GM23338 (cell line): ENCODE results near the gene ASTN1. TPM values are rescaled to one million over a fixed set of nuclear protein-coding genes. Genes with fewer than 3 reads are reported as not detected.

Experiments
- ATAC-seq: fragments of 200-7000 bp; cut with Tn5 transposase; 3 replicates; pipeline ENCODE4 v1.9.1; 2020
- DNase-seq: peaks from one replicate; pipeline ENCODE4 v3.0.0-alpha.2; 2015; ENCODE audit warnings: low spot score
- H2AFZ ChIP-seq: fragments of 200-600 bp; sonication (generic); 2 replicates; pipeline ENCODE4 v1.8.0; 2016; ENCODE audit warnings: antibody characterized with exemption, mild to moderate bottlenecking, moderate library complexity
- H3F3A ChIP-seq: fragments of 200-600 bp; sonication (generic); replicated peaks from 2 replicates; pipeline ENCODE4 v1.8.0; 2017; ENCODE audit warnings: antibody characterized with exemption, mixed run types, low read depth
- H3K27ac ChIP-seq: fragments of 200-600 bp; sonication (generic); 2 replicates; pipeline ENCODE4 v1.6.1; 2016; ENCODE audit warnings: low read depth
- H3K27me3 ChIP-seq: fragments of 200-600 bp; sonication (generic); 2 replicates; pipeline ENCODE4 v1.8.0; 2016; ENCODE audit warnings: mild to moderate bottlenecking, mixed run types, moderate library complexity; ENCODE audit not compliant: insufficient read depth
- H3K36me3 ChIP-seq: fragments of 200-600 bp; sonication (generic); 2 replicates; pipeline ENCODE4 v1.8.0; 2016; ENCODE audit warnings: mild to moderate bottlenecking; ENCODE audit not compliant: insufficient read depth
- H3K4me1 ChIP-seq: fragments of 200-600 bp; sonication (generic); 2 replicates; pipeline ENCODE4 v1.8.0; 2016; ENCODE audit warnings: mild to moderate bottlenecking, moderate library complexity; ENCODE audit not compliant: insufficient read depth
- H3K4me2 ChIP-seq: fragments of 200-600 bp; sonication (generic); 2 replicates; pipeline ENCODE4 v1.7.1; 2017; ENCODE audit warnings: mixed run types
- H3K4me3 ChIP-seq: fragments of 200-600 bp; sonication (generic); 2 replicates; pipeline ENCODE4 v1.6.1; 2016; ENCODE audit warnings: mixed run types
- H3K79me2 ChIP-seq: fragments of 200-600 bp; sonication (generic); replicated peaks from 2 replicates; pipeline ENCODE4 v1.8.0; 2017; ENCODE audit warnings: mild to moderate bottlenecking; ENCODE audit not compliant: insufficient read depth
- H3K9me2 ChIP-seq: fragments of 200-600 bp; sonication (generic); 2 replicates; pipeline ENCODE4 v1.8.0; 2017; ENCODE audit not compliant: insufficient read depth
- H4K20me1 ChIP-seq: fragments of 200-600 bp; sonication (generic); replicated peaks from 2 replicates; pipeline ENCODE4 v1.8.0; 2017; ENCODE audit warnings: mild to moderate bottlenecking; ENCODE audit not compliant: insufficient read depth
- H3K27ac Mint-ChIP-seq: 2 replicates; pipeline ENCODE4 v1.8.0; 2020; ENCODE audit warnings: inconsistent platforms, mild to moderate bottlenecking, moderate library complexity, mixed read lengths
- H3K27me3 Mint-ChIP-seq: 3 replicates; pipeline ENCODE4 v1.8.0; 2022; ENCODE audit warnings: low read depth, mild to moderate bottlenecking, moderate library complexity, mixed read lengths, inconsistent platforms; ENCODE audit not compliant: insufficient read depth, poor library complexity
- H3K36me3 Mint-ChIP-seq: 3 replicates; pipeline ENCODE4 v1.8.0; 2021; ENCODE audit warnings: low read depth, mild to moderate bottlenecking, inconsistent platforms, moderate library complexity, mixed read lengths
- H3K4me1 Mint-ChIP-seq: 3 replicates; pipeline ENCODE4 v1.8.0; 2020; ENCODE audit warnings: mild to moderate bottlenecking, inconsistent platforms, mixed read lengths
- H3K4me3 Mint-ChIP-seq: 3 replicates; pipeline ENCODE4 v1.8.0; 2021; ENCODE audit warnings: moderate library complexity, mild to moderate bottlenecking, inconsistent platforms, mixed read lengths
- H3K9me3 Mint-ChIP-seq: 3 replicates; pipeline ENCODE4 v1.8.0; 2020; ENCODE audit warnings: moderate library complexity, mild to moderate bottlenecking, inconsistent platforms, mixed read lengths
- CREB1 ChIP-seq: fragments of 250-450 bp; sonication (Bioruptor Pico); IDR thresholded peaks from 2 replicates; pipeline ENCODE4 v1.5.0; 2020; ENCODE audit warnings: low read depth, mild to moderate bottlenecking, moderate library complexity
- EZH2 ChIP-seq: fragments of 200-600 bp; sonication (generic); IDR thresholded peaks from one replicate; pipeline ENCODE4 v1.8.0; 2017; ENCODE audit warnings: antibody characterized with exemption, mild to moderate bottlenecking, low read depth; ENCODE audit not compliant: unreplicated experiment
- EZH2phosphoT487 ChIP-seq: fragments of 200-600 bp; sonication (generic); IDR thresholded peaks from one replicate; pipeline ENCODE4 v1.8.1; 2018; ENCODE audit warnings: antibody characterized with exemption; ENCODE audit not compliant: unreplicated experiment
- JUNB ChIP-seq: IDR thresholded peaks from one replicate; pipeline ENCODE4 v1.6.1; 2016; ENCODE audit warnings: antibody characterized with exemption; ENCODE audit not compliant: unreplicated experiment
- NANOG ChIP-seq: IDR thresholded peaks from 2 replicates; pipeline ENCODE4 v1.6.1; 2016; ENCODE audit warnings: antibody characterized with exemption, borderline replicate concordance
- POLR2AphosphoS5 ChIP-seq: IDR thresholded peaks from 2 replicates; pipeline ENCODE4 v1.6.1; 2016; ENCODE audit warnings: antibody characterized with exemption, low read depth
- STAT1 ChIP-seq: IDR thresholded peaks from one replicate; pipeline ENCODE4 v1.6.1; 2016; ENCODE audit warnings: antibody characterized with exemption; ENCODE audit not compliant: unreplicated experiment
- ZNF114 ChIP-seq: fragments of 250-450 bp; sonication (Bioruptor Pico); IDR thresholded peaks from 2 replicates; pipeline ENCODE4 v1.5.0; 2020; ENCODE audit warnings: mild to moderate bottlenecking, moderate library complexity
- ZNF331 ChIP-seq: fragments of 250-450 bp; sonication (Bioruptor Pico); IDR thresholded peaks from 2 replicates; pipeline ENCODE4 v1.5.0; 2020; ENCODE audit warnings: low read depth, mild to moderate bottlenecking, moderate library complexity
- polyA plus RNA-seq: library from polyadenylated mRNA; unstranded; fragments of >200 nt; fragmentation: Nextera tagmentation; extraction: Ambion mirVana; gene quantifications from 2 replicates; pipeline ENCODE4 v1.2.1, GENCODE V29; 2016
- total RNA-seq: library from RNA; depleted of rRNA; stranded (reverse); fragments of >200 nt; shearing (Covaris generic); gene quantifications from 2 replicates; pipeline ENCODE4 v1.2.3, GENCODE V29; 2014
- TF ChIP-seq, protein P1 (sequence below), 2 experiments: fragments of 200-600 bp in 1 of 2; sonication (generic) in 1 of 2; conservative IDR thresholded peaks; 2 replicates each; pipeline versions ENCODE4 v1.5.1 to v1.6.1; 2016 to 2017; ENCODE audit warnings: antibody characterized with exemption in 2 of 2, low read depth in 2 of 2, mild to moderate bottlenecking in 2 of 2, moderate library complexity in 1 of 2
- TF ChIP-seq, protein P2 (sequence below): IDR thresholded peaks from one replicate; pipeline ENCODE4 v1.6.1; 2018; ENCODE audit warnings: antibody characterized with exemption; ENCODE audit not compliant: unreplicated experiment
- TF ChIP-seq, protein P3 (sequence below): fragments of 250-450 bp; sonication (Bioruptor Pico); IDR thresholded peaks from 2 replicates; pipeline ENCODE4 v1.5.0; 2020; ENCODE audit warnings: mild to moderate bottlenecking, moderate library complexity
- TF ChIP-seq, protein P4 (sequence below): IDR thresholded peaks from 2 replicates; pipeline ENCODE4 v1.6.1; 2016; ENCODE audit warnings: antibody characterized with exemption

ASTN1 gene
- total and polyA plus RNA-seq, 2 experiments from 2014 or later: 2.0 to 5.2 TPM

DNA sequence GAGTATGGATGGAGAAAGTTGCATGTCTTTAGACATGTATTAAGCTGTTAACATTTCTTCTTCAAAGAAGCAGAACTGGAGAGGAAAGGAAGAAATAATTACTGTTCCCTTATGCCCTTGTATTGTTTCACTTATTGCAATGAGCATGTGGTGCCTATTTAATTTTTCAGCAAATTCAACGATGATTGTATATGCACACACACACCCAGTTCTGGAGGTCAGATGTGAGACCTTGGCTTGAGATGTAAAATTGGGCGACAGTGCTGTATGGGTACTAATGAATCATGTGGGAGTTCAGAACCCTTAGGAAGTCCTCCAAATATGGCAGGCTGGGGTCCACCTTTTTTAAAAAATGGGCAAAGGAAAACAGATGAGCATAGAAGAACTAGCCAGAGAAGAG is 33.7 kb upstream of the ASTN1 start:
- H3K4me3 ChIP-seq: no peak overlapping the region
- H3K36me3 Mint-ChIP-seq: no peaks in the 10 kb centered on the region
- H3K9me3 Mint-ChIP-seq: no peaks in the 10 kb centered on the region
- H3K4me3 Mint-ChIP-seq: no peak overlapping the region
- no peak overlapping the region for H3K27ac ChIP-seq
- H3K79me2 ChIP-seq: no peaks in the 10 kb centered on the region
- no peak for TF ChIP-seq JUNB
- TF ChIP-seq, protein P1, sequence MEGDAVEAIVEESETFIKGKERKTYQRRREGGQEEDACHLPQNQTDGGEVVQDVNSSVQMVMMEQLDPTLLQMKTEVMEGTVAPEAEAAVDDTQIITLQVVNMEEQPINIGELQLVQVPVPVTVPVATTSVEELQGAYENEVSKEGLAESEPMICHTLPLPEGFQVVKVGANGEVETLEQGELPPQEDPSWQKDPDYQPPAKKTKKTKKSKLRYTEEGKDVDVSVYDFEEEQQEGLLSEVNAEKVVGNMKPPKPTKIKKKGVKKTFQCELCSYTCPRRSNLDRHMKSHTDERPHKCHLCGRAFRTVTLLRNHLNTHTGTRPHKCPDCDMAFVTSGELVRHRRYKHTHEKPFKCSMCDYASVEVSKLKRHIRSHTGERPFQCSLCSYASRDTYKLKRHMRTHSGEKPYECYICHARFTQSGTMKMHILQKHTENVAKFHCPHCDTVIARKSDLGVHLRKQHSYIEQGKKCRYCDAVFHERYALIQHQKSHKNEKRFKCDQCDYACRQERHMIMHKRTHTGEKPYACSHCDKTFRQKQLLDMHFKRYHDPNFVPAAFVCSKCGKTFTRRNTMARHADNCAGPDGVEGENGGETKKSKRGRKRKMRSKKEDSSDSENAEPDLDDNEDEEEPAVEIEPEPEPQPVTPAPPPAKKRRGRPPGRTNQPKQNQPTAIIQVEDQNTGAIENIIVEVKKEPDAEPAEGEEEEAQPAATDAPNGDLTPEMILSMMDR (conservative IDR thresholded peaks at IDR 0.05; ENCODE audit: low read depth in 2 of 2): no peak
- no peak for TF ChIP-seq ZNF114 (CRISPR knock-in tag)
- TF ChIP-seq, protein P2, sequence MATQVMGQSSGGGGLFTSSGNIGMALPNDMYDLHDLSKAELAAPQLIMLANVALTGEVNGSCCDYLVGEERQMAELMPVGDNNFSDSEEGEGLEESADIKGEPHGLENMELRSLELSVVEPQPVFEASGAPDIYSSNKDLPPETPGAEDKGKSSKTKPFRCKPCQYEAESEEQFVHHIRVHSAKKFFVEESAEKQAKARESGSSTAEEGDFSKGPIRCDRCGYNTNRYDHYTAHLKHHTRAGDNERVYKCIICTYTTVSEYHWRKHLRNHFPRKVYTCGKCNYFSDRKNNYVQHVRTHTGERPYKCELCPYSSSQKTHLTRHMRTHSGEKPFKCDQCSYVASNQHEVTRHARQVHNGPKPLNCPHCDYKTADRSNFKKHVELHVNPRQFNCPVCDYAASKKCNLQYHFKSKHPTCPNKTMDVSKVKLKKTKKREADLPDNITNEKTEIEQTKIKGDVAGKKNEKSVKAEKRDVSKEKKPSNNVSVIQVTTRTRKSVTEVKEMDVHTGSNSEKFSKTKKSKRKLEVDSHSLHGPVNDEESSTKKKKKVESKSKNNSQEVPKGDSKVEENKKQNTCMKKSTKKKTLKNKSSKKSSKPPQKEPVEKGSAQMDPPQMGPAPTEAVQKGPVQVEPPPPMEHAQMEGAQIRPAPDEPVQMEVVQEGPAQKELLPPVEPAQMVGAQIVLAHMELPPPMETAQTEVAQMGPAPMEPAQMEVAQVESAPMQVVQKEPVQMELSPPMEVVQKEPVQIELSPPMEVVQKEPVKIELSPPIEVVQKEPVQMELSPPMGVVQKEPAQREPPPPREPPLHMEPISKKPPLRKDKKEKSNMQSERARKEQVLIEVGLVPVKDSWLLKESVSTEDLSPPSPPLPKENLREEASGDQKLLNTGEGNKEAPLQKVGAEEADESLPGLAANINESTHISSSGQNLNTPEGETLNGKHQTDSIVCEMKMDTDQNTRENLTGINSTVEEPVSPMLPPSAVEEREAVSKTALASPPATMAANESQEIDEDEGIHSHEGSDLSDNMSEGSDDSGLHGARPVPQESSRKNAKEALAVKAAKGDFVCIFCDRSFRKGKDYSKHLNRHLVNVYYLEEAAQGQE: no peak
- TF ChIP-seq, protein P3, sequence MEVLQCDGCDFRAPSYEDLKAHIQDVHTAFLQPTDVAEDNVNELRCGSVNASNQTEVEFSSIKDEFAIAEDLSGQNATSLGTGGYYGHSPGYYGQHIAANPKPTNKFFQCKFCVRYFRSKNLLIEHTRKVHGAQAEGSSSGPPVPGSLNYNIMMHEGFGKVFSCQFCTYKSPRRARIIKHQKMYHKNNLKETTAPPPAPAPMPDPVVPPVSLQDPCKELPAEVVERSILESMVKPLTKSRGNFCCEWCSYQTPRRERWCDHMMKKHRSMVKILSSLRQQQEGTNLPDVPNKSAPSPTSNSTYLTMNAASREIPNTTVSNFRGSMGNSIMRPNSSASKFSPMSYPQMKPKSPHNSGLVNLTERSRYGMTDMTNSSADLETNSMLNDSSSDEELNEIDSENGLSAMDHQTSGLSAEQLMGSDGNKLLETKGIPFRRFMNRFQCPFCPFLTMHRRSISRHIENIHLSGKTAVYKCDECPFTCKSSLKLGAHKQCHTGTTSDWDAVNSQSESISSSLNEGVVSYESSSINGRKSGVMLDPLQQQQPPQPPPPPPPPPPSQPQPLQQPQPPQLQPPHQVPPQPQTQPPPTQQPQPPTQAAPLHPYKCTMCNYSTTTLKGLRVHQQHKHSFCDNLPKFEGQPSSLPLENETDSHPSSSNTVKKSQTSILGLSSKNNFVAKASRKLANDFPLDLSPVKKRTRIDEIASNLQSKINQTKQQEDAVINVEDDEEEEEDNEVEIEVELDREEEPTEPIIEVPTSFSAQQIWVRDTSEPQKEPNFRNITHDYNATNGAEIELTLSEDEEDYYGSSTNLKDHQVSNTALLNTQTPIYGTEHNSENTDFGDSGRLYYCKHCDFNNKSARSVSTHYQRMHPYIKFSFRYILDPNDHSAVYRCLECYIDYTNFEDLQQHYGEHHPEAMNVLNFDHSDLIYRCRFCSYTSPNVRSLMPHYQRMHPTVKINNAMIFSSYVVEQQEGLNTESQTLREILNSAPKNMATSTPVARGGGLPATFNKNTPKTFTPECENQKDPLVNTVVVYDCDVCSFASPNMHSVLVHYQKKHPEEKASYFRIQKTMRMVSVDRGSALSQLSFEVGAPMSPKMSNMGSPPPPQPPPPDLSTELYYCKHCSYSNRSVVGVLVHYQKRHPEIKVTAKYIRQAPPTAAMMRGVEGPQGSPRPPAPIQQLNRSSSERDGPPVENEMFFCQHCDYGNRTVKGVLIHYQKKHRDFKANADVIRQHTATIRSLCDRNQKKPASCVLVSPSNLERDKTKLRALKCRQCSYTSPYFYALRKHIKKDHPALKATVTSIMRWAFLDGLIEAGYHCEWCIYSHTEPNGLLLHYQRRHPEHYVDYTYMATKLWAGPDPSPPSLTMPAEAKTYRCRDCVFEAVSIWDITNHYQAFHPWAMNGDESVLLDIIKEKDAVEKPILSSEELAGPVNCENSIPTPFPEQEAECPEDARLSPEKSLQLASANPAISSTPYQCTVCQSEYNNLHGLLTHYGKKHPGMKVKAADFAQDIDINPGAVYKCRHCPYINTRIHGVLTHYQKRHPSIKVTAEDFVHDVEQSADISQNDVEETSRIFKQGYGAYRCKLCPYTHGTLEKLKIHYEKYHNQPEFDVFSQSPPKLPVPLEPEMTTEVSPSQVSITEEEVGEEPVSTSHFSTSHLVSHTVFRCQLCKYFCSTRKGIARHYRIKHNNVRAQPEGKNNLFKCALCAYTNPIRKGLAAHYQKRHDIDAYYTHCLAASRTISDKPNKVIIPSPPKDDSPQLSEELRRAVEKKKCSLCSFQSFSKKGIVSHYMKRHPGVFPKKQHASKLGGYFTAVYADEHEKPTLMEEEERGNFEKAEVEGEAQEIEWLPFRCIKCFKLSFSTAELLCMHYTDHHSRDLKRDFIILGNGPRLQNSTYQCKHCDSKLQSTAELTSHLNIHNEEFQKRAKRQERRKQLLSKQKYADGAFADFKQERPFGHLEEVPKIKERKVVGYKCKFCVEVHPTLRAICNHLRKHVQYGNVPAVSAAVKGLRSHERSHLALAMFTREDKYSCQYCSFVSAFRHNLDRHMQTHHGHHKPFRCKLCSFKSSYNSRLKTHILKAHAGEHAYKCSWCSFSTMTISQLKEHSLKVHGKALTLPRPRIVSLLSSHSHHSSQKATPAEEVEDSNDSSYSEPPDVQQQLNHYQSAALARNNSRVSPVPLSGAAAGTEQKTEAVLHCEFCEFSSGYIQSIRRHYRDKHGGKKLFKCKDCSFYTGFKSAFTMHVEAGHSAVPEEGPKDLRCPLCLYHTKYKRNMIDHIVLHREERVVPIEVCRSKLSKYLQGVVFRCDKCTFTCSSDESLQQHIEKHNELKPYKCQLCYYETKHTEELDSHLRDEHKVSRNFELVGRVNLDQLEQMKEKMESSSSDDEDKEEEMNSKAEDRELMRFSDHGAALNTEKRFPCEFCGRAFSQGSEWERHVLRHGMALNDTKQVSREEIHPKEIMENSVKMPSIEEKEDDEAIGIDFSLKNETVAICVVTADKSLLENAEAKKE (CRISPR knock-in tag): no peak
- TF ChIP-seq EZH2: no peak
- TF ChIP-seq EZH2phosphoT487: no peak
- TF ChIP-seq CREB1 (CRISPR knock-in tag): no peak
- TF ChIP-seq STAT1: no peak
- no peak for TF ChIP-seq POLR2AphosphoS5
- TF ChIP-seq, protein P4, sequence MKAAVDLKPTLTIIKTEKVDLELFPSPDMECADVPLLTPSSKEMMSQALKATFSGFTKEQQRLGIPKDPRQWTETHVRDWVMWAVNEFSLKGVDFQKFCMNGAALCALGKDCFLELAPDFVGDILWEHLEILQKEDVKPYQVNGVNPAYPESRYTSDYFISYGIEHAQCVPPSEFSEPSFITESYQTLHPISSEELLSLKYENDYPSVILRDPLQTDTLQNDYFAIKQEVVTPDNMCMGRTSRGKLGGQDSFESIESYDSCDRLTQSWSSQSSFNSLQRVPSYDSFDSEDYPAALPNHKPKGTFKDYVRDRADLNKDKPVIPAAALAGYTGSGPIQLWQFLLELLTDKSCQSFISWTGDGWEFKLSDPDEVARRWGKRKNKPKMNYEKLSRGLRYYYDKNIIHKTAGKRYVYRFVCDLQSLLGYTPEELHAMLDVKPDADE: no peak
- TF ChIP-seq NANOG: no peak
- TF ChIP-seq ZNF331 (CRISPR knock-in tag): no peak
- ATAC-seq (no peak), DNase-seq (no peak)
- no peaks in the 10 kb centered on the region for H4K20me1 ChIP-seq
- no peak overlapping the region for H3K4me2 ChIP-seq
- H3K36me3 ChIP-seq: no peaks in the 10 kb centered on the region
- no peak overlapping the region for H2AFZ ChIP-seq
- no peak overlapping the region for H3K27ac Mint-ChIP-seq
- no peaks in the 10 kb centered on the region for H3K4me1 ChIP-seq
- no peaks in the 10 kb centered on the region for H3K27me3 ChIP-seq
- no peaks in the 10 kb centered on the region for H3F3A ChIP-seq
- H3K27me3 Mint-ChIP-seq: no peaks in the 10 kb centered on the region
- no peaks in the 10 kb centered on the region for H3K4me1 Mint-ChIP-seq
- no peaks in the 10 kb centered on the region; the same call in 1 of the 2 replicates for H3K9me2 ChIP-seq
